ENCODE results near the gene TLR4. TPM values are rescaled to one million over a fixed set of nuclear protein-coding genes. Genes with fewer than 3 reads are reported as not detected.

Gene TLR4
- polyA plus RNA-seq, 1 donor from 2014 or later = 0.07 TPM

GRCh38 chr9:117720066-117720465 lies 15.9 kb downstream of the TLR4 start:
- Histone ChIP-seq H3K9me3 (ENCODE audit: low read length) (no peaks in the 10 kb centered on the region), H3K4me3 (ENCODE audit: low read length) (no peak overlapping the region), H4K20me1 (ENCODE audit: insufficient read depth) (no peaks in the 10 kb centered on the region), H3K27me3 (ENCODE audit: insufficient read depth, low read depth, low read length) (no peaks in the 10 kb centered on the region), H3K79me2 (replicated peaks; ENCODE audit: insufficient read depth, low read length) (no peaks in the 10 kb centered on the region), H3K36me3 (ENCODE audit: insufficient read depth, low read length) (no peaks in the 10 kb centered on the region), H3F3A (ENCODE audit: insufficient read depth, low read length, poor library complexity, severe bottlenecking) (no peaks in the 10 kb centered on the region), H3K9me2 (ENCODE audit: insufficient read depth, low read length) (no peaks in the 10 kb centered on the region), H3K27ac (ENCODE audit: low read length) (no peak overlapping the region), H3K4me2 (ENCODE audit: low read length) (no peak overlapping the region), H3K9ac (ENCODE audit: low read length) (no peak overlapping the region), H2AFZ (ENCODE audit: low read depth, low read length) (no peak overlapping the region)
- TF ChIP-seq POLR2AphosphoS5 (IDR thresholded peaks at IDR 0.05) (no peak), MXI1 (conservative IDR thresholded peaks at IDR 0.05; ENCODE audit: poor library complexity, severe bottlenecking) (no peak), CTCF (IDR thresholded peaks at IDR 0.05; ENCODE audit: poor library complexity, severe bottlenecking) (no peak), SMC3 (conservative IDR thresholded peaks at IDR 0.05; ENCODE audit: poor library complexity) (no peak), EZH2 (IDR thresholded peaks at IDR 0.05; ENCODE audit: borderline replicate concordance, insufficient read depth, low read length, poor library complexity, severe bottlenecking) (no peak), EP300 (conservative IDR thresholded peaks at IDR 0.05; ENCODE audit: poor library complexity, severe bottlenecking) (no peak), RAD21 (conservative IDR thresholded peaks at IDR 0.05) (no peak), TAF1 (IDR thresholded peaks at IDR 0.05; ENCODE audit: low read depth) (no peak)
- TF ChIP-seq, protein P1, sequence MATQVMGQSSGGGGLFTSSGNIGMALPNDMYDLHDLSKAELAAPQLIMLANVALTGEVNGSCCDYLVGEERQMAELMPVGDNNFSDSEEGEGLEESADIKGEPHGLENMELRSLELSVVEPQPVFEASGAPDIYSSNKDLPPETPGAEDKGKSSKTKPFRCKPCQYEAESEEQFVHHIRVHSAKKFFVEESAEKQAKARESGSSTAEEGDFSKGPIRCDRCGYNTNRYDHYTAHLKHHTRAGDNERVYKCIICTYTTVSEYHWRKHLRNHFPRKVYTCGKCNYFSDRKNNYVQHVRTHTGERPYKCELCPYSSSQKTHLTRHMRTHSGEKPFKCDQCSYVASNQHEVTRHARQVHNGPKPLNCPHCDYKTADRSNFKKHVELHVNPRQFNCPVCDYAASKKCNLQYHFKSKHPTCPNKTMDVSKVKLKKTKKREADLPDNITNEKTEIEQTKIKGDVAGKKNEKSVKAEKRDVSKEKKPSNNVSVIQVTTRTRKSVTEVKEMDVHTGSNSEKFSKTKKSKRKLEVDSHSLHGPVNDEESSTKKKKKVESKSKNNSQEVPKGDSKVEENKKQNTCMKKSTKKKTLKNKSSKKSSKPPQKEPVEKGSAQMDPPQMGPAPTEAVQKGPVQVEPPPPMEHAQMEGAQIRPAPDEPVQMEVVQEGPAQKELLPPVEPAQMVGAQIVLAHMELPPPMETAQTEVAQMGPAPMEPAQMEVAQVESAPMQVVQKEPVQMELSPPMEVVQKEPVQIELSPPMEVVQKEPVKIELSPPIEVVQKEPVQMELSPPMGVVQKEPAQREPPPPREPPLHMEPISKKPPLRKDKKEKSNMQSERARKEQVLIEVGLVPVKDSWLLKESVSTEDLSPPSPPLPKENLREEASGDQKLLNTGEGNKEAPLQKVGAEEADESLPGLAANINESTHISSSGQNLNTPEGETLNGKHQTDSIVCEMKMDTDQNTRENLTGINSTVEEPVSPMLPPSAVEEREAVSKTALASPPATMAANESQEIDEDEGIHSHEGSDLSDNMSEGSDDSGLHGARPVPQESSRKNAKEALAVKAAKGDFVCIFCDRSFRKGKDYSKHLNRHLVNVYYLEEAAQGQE (IDR thresholded peaks at IDR 0.05; ENCODE audit: borderline replicate concordance) = no peak

DNA sequence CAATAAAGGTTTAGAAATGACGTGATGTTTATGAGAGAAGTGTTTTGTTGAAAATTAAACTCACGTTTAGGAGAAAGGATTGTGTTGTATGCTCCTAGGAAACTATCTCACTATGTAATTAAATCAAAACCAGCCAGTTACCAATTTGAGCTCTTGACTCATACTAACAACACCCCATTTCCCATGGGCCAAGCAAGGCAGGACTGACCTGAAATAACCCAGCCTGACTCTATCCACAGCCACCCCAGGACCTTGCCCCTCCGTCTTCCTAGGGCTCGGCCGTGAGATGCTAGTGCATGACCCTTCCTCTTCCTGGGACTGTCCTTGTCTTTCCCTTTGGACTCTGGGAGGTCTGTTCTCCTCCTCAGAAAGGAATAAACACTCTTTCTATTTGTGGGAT lies 16.4 kb downstream of the TLR4 start:
- Histone ChIP-seq H3K27me3 (ENCODE audit: insufficient read depth, low read depth, low read length) (no peaks in the 10 kb centered on the region), H3K4me3 (ENCODE audit: low read length) (no peak overlapping the region), H4K20me1 (ENCODE audit: insufficient read depth) (no peaks in the 10 kb centered on the region), H3K27ac (ENCODE audit: low read length) (no peak overlapping the region), H3K9me2 (ENCODE audit: insufficient read depth, low read length) (no peaks in the 10 kb centered on the region), H3K4me2 (ENCODE audit: low read length) (no peak overlapping the region), H2AFZ (ENCODE audit: low read depth, low read length) (no peak overlapping the region), H3K79me2 (replicated peaks; ENCODE audit: insufficient read depth, low read length) (no peaks in the 10 kb centered on the region), H3F3A (ENCODE audit: insufficient read depth, low read length, poor library complexity, severe bottlenecking) (no peaks in the 10 kb centered on the region), H3K36me3 (ENCODE audit: insufficient read depth, low read length) (no peaks in the 10 kb centered on the region), H3K9ac (ENCODE audit: low read length) (no peak overlapping the region), H3K9me3 (ENCODE audit: low read length) (no peaks in the 10 kb centered on the region)
- TF ChIP-seq EZH2 (IDR thresholded peaks at IDR 0.05; ENCODE audit: borderline replicate concordance, insufficient read depth, low read length, poor library complexity, severe bottlenecking) = no peak
- TF ChIP-seq CTCF (IDR thresholded peaks at IDR 0.05; ENCODE audit: poor library complexity, severe bottlenecking) = no peak
- no peak for TF ChIP-seq TAF1 (IDR thresholded peaks at IDR 0.05; ENCODE audit: low read depth)
- no peak for TF ChIP-seq SMC3 (conservative IDR thresholded peaks at IDR 0.05; ENCODE audit: poor library complexity)

Data from neural cell (in vitro differentiated cells).